Colonic mucosa (tissue), 4 donors: ENCODE data around the gene CRELD2. TPM values are rescaled to one million over a fixed set of nuclear protein-coding genes. Genes with fewer than 3 reads are reported as not detected.

Experiments
- DNase-seq: peaks from one replicate; pipeline ENCODE4 v3.0.0-alpha.2; 2020
- H3K27ac ChIP-seq: fragments of 200-600 bp; one replicate; pipeline ENCODE4 v1.8.0; 2021
- H3K27me3 ChIP-seq: fragments of 200-600 bp; one replicate; pipeline ENCODE4 v1.8.0; 2021
- H3K36me3 ChIP-seq: fragments of 200-600 bp; one replicate; pipeline ENCODE4 v1.8.0; 2021
- H3K4me1 ChIP-seq: fragments of 200-600 bp; one replicate; pipeline ENCODE4 v1.8.0; 2021; ENCODE audit warnings: mild to moderate bottlenecking
- H3K4me3 ChIP-seq: fragments of 200-600 bp; one replicate; pipeline ENCODE4 v1.8.0; 2021
- H3K9ac ChIP-seq, 2 donors: one replicate each; pipeline ENCODE4 v1.7.0; 2013; ENCODE audit warnings: control low read depth in 2 of 2, low read depth in 2 of 2, low read length in 2 of 2
- H3K9me3 ChIP-seq: fragments of 200-600 bp; one replicate; pipeline ENCODE4 v1.8.0; 2021
- CTCF ChIP-seq: fragments of 200-600 bp; IDR thresholded peaks from one replicate; pipeline ENCODE4 v1.8.0; 2022; ENCODE audit warnings: antibody characterized with exemption, mild to moderate bottlenecking
- intact Hi-C: fragments of 100-400 bp; cut with DNase I; formaldehyde crosslinking; loops from one replicate; pipeline ENCODE4 v1.14.1; 2022
- total RNA-seq, 2 donors: library from RNA; stranded (reverse); fragmentation: NEBNext Ultra II Directional in 1 of 2; extraction: Animal tissue kit (Norgen Biotek cat#: 25700) in 1 of 2; gene quantifications; one replicate each; pipeline ENCODE4 v1.2.1, GENCODE V29; 2021
- donor health status: healthy.
- donor health status: DM: no; HTN: no; CAD: no.
- donor health status: DM: no; HTN: no; CAD: no.

The CRELD2 gene
- total RNA-seq, 2 donors from 2014 or later = 43.6 to 133 TPM

DNA sequence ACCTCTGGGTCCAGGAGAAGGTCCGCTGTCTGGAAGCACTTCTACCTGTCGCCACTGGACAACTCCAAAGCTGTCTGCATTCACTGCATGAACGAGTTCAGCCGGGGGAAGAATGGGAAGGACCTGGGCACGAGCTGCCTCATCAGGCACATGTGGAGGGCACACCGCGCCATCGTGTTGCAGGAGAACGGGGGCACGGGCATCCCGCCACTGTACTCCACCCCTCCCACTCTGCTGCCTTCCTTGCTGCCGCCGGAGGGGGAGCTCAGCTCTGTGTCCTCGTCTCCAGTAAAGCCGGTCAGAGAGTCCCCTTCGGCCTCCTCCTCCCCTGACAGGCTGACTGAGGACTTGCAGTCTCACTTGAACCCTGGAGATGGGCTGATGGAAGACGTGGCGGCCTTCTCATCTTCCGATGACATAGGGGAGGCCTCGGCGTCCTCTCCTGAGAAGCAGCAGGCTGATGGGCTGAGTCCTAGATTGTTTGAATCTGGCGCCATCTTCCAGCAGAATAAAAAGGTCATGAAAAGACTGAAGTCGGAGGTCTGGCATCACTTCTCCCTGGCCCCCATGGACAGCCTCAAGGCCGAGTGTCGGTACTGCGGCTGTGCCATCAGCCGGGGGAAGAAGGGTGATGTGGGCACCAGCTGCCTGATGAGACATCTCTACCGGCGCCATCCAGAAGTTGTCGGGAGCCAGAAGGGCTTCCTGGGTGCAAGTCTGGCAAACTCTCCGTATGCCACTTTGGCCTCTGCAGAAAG, 33.8 kb upstream of the CRELD2 start:
- Histone ChIP-seq H3K9me3 (no peaks in the 10 kb centered on the region), H3K36me3 (no peaks in the 10 kb centered on the region), H3K27me3 (no peaks in the 10 kb centered on the region), H3K27ac (no peak overlapping the region), H3K4me1 (no peaks in the 10 kb centered on the region), H3K4me3 (no peak overlapping the region), H3K9ac (no peak overlapping the region)
- no peak for TF ChIP-seq CTCF
- intact Hi-C loops = no loop called here
- DNase-seq = no peak

DNA sequence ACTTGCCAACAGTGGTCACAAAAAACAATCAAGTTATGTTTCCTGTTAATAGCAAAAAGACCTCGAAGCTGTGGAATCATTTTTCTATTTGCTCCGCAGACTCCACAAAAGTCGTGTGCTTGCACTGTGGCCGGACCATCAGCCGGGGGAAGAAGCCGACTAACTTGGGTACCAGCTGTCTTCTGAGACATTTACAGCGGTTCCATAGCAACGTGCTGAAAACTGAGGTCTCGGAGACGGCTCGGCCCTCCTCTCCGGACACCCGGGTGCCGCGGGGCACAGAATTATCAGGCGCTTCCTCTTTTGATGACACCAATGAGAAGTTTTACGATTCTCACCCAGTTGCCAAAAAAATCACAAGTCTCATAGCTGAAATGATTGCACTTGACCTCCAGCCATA, 33.2 kb upstream of the CRELD2 start:
- no peaks in the 10 kb centered on the region for H3K27me3 ChIP-seq
- no peak overlapping the region for H3K9ac ChIP-seq
- no peaks in the 10 kb centered on the region for H3K4me1 ChIP-seq
- no peak for DNase-seq
- no peak overlapping the region for H3K27ac ChIP-seq
- no peak overlapping the region for H3K4me3 ChIP-seq
- no peaks in the 10 kb centered on the region for H3K36me3 ChIP-seq
- intact Hi-C loops = no loop called here
- no peak for TF ChIP-seq CTCF
- no peaks in the 10 kb centered on the region for H3K9me3 ChIP-seq

- Histone ChIP-seq H3K4me1 (no peaks in the 10 kb centered on the region), H3K27me3 (no peaks in the 10 kb centered on the region), H3K9ac (no peak overlapping the region), H3K36me3 (no peaks in the 10 kb centered on the region), H3K9me3 (no peaks in the 10 kb centered on the region), H3K4me3 (no peak overlapping the region), H3K27ac (no peak overlapping the region)
- TF ChIP-seq CTCF = no peak
- DNase-seq = no peak
- intact Hi-C loops = no loop called here
Measured at GRCh38 chr22:49885881-49886280, 32.6 kb upstream of the CRELD2 start.

DNA sequence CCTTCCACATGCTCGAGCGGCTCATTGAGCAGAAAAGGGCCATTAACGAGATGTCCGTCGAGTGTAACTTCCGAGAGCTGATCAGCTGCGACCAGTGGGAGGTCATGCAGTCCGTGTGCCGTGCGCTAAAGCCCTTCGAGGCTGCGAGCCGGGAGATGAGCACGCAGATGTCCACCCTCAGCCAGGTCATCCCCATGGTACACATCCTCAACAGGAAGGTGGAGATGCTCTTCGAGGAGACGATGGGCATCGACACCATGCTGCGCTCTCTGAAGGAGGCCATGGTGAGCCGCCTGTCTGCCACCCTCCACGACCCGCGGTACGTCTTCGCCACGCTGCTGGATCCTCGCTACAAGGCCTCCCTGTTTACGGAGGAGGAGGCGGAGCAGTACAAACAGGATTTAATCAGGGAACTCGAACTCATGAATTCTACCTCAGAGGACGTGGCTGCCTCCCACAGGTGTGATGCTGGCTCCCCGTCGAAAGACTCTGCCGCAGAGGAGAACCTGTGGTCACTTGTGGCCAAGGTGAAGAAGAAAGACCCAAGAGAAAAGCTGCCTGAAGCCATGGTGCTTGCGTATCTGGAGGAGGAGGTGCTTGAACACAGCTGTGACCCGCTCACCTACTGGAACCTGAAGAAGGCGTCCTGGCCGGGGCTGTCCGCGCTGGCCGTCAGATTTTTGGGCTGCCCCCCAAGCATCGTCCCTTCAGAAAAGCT, 31.9 kb upstream of the CRELD2 start:
- Histone ChIP-seq H3K9ac (no peak overlapping the region), H3K36me3 (no peaks in the 10 kb centered on the region), H3K27me3 (no peaks in the 10 kb centered on the region), H3K9me3 (no peaks in the 10 kb centered on the region), H3K4me1 (no peaks in the 10 kb centered on the region), H3K4me3 (no peak overlapping the region), H3K27ac (no peak overlapping the region)
- intact Hi-C loops = no loop called here
- no peak for TF ChIP-seq CTCF
- DNase-seq = no peak

GRCh38 chr22:49887064-49887451, 31.4 kb upstream of the CRELD2 start:
- no peak for TF ChIP-seq CTCF
- intact Hi-C loops = no loop called here
- DNase-seq = no peak
- no peaks in the 10 kb centered on the region for H3K4me1 ChIP-seq
- no peak overlapping the region for H3K27ac ChIP-seq
- no peak overlapping the region for H3K4me3 ChIP-seq
- no peaks in the 10 kb centered on the region for H3K9me3 ChIP-seq
- H3K9ac ChIP-seq = no peak overlapping the region
- no peaks in the 10 kb centered on the region for H3K36me3 ChIP-seq
- H3K27me3 ChIP-seq = no peaks in the 10 kb centered on the region
